Ovary (tissue), 3 donors: ENCODE measurements around the gene PATJ.

ENCODE experiments used
- CTCF ChIP-seq, 3 donors: fragments of 450-650 bp in 2 of 3; fragments of 200-600 bp in 1 of 3; IDR thresholded peaks; one replicate each; pipeline versions ENCODE4 v1.5.1 to v1.8.0; 2016 to 2022; ENCODE audit warnings: antibody characterized with exemption in 3 of 3, mild to moderate bottlenecking in 1 of 3
- POLR2A ChIP-seq: fragments of 450-650 bp; IDR thresholded peaks from one replicate; pipeline ENCODE4 v1.6.1; 2017; ENCODE audit warnings: antibody characterized with exemption, mild to moderate bottlenecking, moderate library complexity
- donor health status: DM: no; HTN: no; CAD: no.

- no peak for TF ChIP-seq CTCF (IDR thresholded peaks at IDR 0.05)
- TF ChIP-seq POLR2A: no peak
Measured at GRCh38 chr1:61784726-61785125, 42.4 kb downstream of the PATJ start.
